ENCODE data around the gene SPNS3. TPM values are rescaled to one million over a fixed set of nuclear protein-coding genes. Genes with fewer than 3 reads are reported as not detected.

SPNS3 gene
- total and polyA plus RNA-seq, 7 donors = 0.09 TPM; not detected in 6

- H3K36me3 ChIP-seq (ENCODE audit: insufficient read depth in 1 of 2, low read depth in 1 of 2) = no peaks in the 10 kb centered on the region
Observed at GRCh38 chr17:4511199-4511932, 77.6 kb downstream of the SPNS3 start.

GRCh38 chr17:4512156-4513112, 78.7 kb downstream of the SPNS3 start:
- peaks cover 4% of the 10 kb centered on the region for H3K4me1 ChIP-seq

More at GRCh38 chr17:4511199-4511932, 77.6 kb downstream of the SPNS3 start:
- no peaks in the 10 kb centered on the region for H3K27me3 ChIP-seq (ENCODE audit: insufficient read depth in 3 of 3, low read length in 2 of 3)
- peaks cover 7% of the 10 kb centered on the region for H3K4me1 ChIP-seq
- no peak for ATAC-seq
- WGBS, 3 donors = 79 to 86% (median 83%) methylated on average over 10 of the region's 10 CpGs
- DNase-seq = no peak
- intact Hi-C loops (cut with DNase I) = no loop called here
- H3K9me3 ChIP-seq = no peaks in the 10 kb centered on the region
- H3K27ac ChIP-seq = no peak overlapping the region
- TF ChIP-seq CTCF (IDR thresholded peaks at IDR 0.05) = no peak
- no peak overlapping the region for H3K4me3 ChIP-seq

GRCh38 chr17:4513113-4514032, 79.6 kb downstream of the SPNS3 start:
- intact Hi-C loops (cut with DNase I) = no loop called here
- Histone ChIP-seq H3K27me3 (ENCODE audit: insufficient read depth in 3 of 3, low read length in 2 of 3) (no peaks in the 10 kb centered on the region), H3K4me3 (no peak overlapping the region), H3K27ac (no peak overlapping the region), H3K4me1 (peaks cover 4% of the 10 kb centered on the region), H3K36me3 (ENCODE audit: insufficient read depth in 1 of 2, low read depth in 1 of 2) (no peaks in the 10 kb centered on the region), H3K9me3 (no peaks in the 10 kb centered on the region)
- ATAC-seq (no peak), DNase-seq (no peak)
- 84 to 86% (median 85%) methylated on average over 22 to 24 of the region's 24 CpGs for WGBS, 3 donors
- no peak for TF ChIP-seq CTCF (IDR thresholded peaks at IDR 0.05)

More at GRCh38 chr17:4512156-4513112, 78.7 kb downstream of the SPNS3 start:
- intact Hi-C loops (cut with DNase I) = no loop called here
- no peaks in the 10 kb centered on the region for H3K9me3 ChIP-seq
- 84 to 89% (median 87%) methylated on average over 31 of the region's 31 CpGs for WGBS, 3 donors
- H3K27me3 ChIP-seq (ENCODE audit: insufficient read depth in 3 of 3, low read length in 2 of 3) = no peaks in the 10 kb centered on the region
- H3K36me3 ChIP-seq (ENCODE audit: insufficient read depth in 1 of 2, low read depth in 1 of 2) = no peaks in the 10 kb centered on the region
- DNase-seq (no peak), ATAC-seq (no peak)
- H3K27ac ChIP-seq = no peak overlapping the region
- H3K4me3 ChIP-seq = no peak overlapping the region
- no peak for TF ChIP-seq CTCF (IDR thresholded peaks at IDR 0.05)

- WGBS, 3 donors = 78 to 86% (median 84%) methylated on average over 7 of the region's 7 CpGs
Observed at GRCh38 chr17:4514206-4514605, 80.5 kb downstream of the SPNS3 start.

More at GRCh38 chr17:4514206-4514605, 80.5 kb downstream of the SPNS3 start:
- no peak overlapping the region for H3K27ac ChIP-seq
- H3K4me1 ChIP-seq = peaks cover 4% of the 10 kb centered on the region
- H3K27me3 ChIP-seq (ENCODE audit: insufficient read depth in 3 of 3, low read length in 2 of 3) = no peaks in the 10 kb centered on the region
- intact Hi-C loops (cut with DNase I) = no loop called here
- no peak overlapping the region for H3K4me3 ChIP-seq
- no peaks in the 10 kb centered on the region for H3K9me3 ChIP-seq
- TF ChIP-seq CTCF (IDR thresholded peaks at IDR 0.05) = no peak
- ATAC-seq (no peak), DNase-seq (no peak)
- no peaks in the 10 kb centered on the region for H3K36me3 ChIP-seq (ENCODE audit: insufficient read depth in 1 of 2, low read depth in 1 of 2)

Measured in psoas muscle (tissue), 8 donors.